ENCODE results near the gene CLDN4. TPM values are rescaled to one million over a fixed set of nuclear protein-coding genes. Genes with fewer than 3 reads are reported as not detected.
"Not testable (repeated sequence)": the region's sequence is repeated elsewhere in the genome, so short reads cannot be mapped to it uniquely, and the experiment has no call there.

Gene CLDN4
- total RNA-seq, 1 experiment from 2014 or later = 0.11 TPM

- ChIA-PET CTCF (no interaction called here), POLR2A (ENCODE audit: low non-redundant PET) (no interaction called here)
- Histone ChIP-seq H3K4me1 (ENCODE audit: insufficient read depth, low read length, poor library complexity, severe bottlenecking) (no peaks in the 10 kb centered on the region), H3K27ac (ENCODE audit: low read depth, low read length, poor library complexity, severe bottlenecking) (no peak overlapping the region), H3K9me3 (ENCODE audit: low read depth, low read length, poor library complexity, severe bottlenecking) (no peaks in the 10 kb centered on the region), H3K4me3 (ENCODE audit: low read depth, low read length, poor library complexity, severe bottlenecking) (no peak overlapping the region), H3K27me3 (replicated peaks; ENCODE audit: insufficient read depth, low read depth, low read length, poor library complexity) (no peaks in the 10 kb centered on the region), H3K36me3 (ENCODE audit: insufficient read depth, low read length, poor library complexity, severe bottlenecking) (no peaks in the 10 kb centered on the region)
- DNase-seq (ENCODE audit: low spot score) = no peak
- intact Hi-C loops (cut with micrococcal nuclease; ENCODE audit: unreplicated experiment) = no loop called here
- no peak for TF ChIP-seq EZH2 (IDR thresholded peaks at IDR 0.05; ENCODE audit: borderline replicate concordance, low read depth, low read length, poor library complexity, severe bottlenecking)
- TF ChIP-seq CTCF (conservative IDR thresholded peaks at IDR 0.05; ENCODE audit: low read depth, low read length) = no peak
- BruUV-seq (replicated peaks) = no TSS peak
Measured at GRCh38 chr7:73789051-73789450, 41.7 kb upstream of the CLDN4 start.

- H3K27me3 ChIP-seq (replicated peaks; ENCODE audit: insufficient read depth, low read depth, low read length, poor library complexity); intact Hi-C loops (cut with micrococcal nuclease; ENCODE audit: unreplicated experiment); DNase-seq (ENCODE audit: low spot score); CTCF ChIA-PET; H3K4me3 ChIP-seq (ENCODE audit: low read depth, low read length, poor library complexity, severe bottlenecking); BruUV-seq (replicated peaks); POLR2A ChIA-PET (ENCODE audit: low non-redundant PET); H3K9me3 ChIP-seq (ENCODE audit: low read depth, low read length, poor library complexity, severe bottlenecking); H3K4me1 ChIP-seq (ENCODE audit: insufficient read depth, low read length, poor library complexity, severe bottlenecking); H3K36me3 ChIP-seq (ENCODE audit: insufficient read depth, low read length, poor library complexity, severe bottlenecking); H3K27ac ChIP-seq (ENCODE audit: low read depth, low read length, poor library complexity, severe bottlenecking): not testable (repeated sequence)
Measured at GRCh38 chr7:73791170-73791690, 39.6 kb upstream of the CLDN4 start.

- H3K9me3 ChIP-seq (ENCODE audit: low read depth, low read length, poor library complexity, severe bottlenecking); BruUV-seq (replicated peaks); POLR2A ChIA-PET (ENCODE audit: low non-redundant PET); H3K4me3 ChIP-seq (ENCODE audit: low read depth, low read length, poor library complexity, severe bottlenecking); H3K27ac ChIP-seq (ENCODE audit: low read depth, low read length, poor library complexity, severe bottlenecking); H3K36me3 ChIP-seq (ENCODE audit: insufficient read depth, low read length, poor library complexity, severe bottlenecking); H3K4me1 ChIP-seq (ENCODE audit: insufficient read depth, low read length, poor library complexity, severe bottlenecking); H3K27me3 ChIP-seq (replicated peaks; ENCODE audit: insufficient read depth, low read depth, low read length, poor library complexity); DNase-seq (ENCODE audit: low spot score); intact Hi-C loops (cut with micrococcal nuclease; ENCODE audit: unreplicated experiment); CTCF ChIA-PET: not testable (repeated sequence)
Measured at GRCh38 chr7:73795188-73795587, 35.6 kb upstream of the CLDN4 start.

GRCh38 chr7:73796656-73797055 is 34.1 kb upstream of the CLDN4 start:
- H3K4me1 ChIP-seq (ENCODE audit: insufficient read depth, low read length, poor library complexity, severe bottlenecking); CTCF ChIA-PET: not testable (repeated sequence)

GRCh38 chr7:73797176-73797575 is 33.6 kb upstream of the CLDN4 start:
- H3K36me3 ChIP-seq (ENCODE audit: insufficient read depth, low read length, poor library complexity, severe bottlenecking); DNase-seq (ENCODE audit: low spot score); intact Hi-C loops (cut with micrococcal nuclease; ENCODE audit: unreplicated experiment); H3K27me3 ChIP-seq (replicated peaks; ENCODE audit: insufficient read depth, low read depth, low read length, poor library complexity); H3K4me3 ChIP-seq (ENCODE audit: low read depth, low read length, poor library complexity, severe bottlenecking); CTCF ChIA-PET; H3K4me1 ChIP-seq (ENCODE audit: insufficient read depth, low read length, poor library complexity, severe bottlenecking); BruUV-seq (replicated peaks); H3K9me3 ChIP-seq (ENCODE audit: low read depth, low read length, poor library complexity, severe bottlenecking); POLR2A ChIA-PET (ENCODE audit: low non-redundant PET); H3K27ac ChIP-seq (ENCODE audit: low read depth, low read length, poor library complexity, severe bottlenecking): not testable (repeated sequence)

More at GRCh38 chr7:73796656-73797055, 34.1 kb upstream of the CLDN4 start:
- H3K27ac ChIP-seq (ENCODE audit: low read depth, low read length, poor library complexity, severe bottlenecking); BruUV-seq (replicated peaks); H3K36me3 ChIP-seq (ENCODE audit: insufficient read depth, low read length, poor library complexity, severe bottlenecking); intact Hi-C loops (cut with micrococcal nuclease; ENCODE audit: unreplicated experiment); POLR2A ChIA-PET (ENCODE audit: low non-redundant PET); H3K4me3 ChIP-seq (ENCODE audit: low read depth, low read length, poor library complexity, severe bottlenecking); DNase-seq (ENCODE audit: low spot score); H3K27me3 ChIP-seq (replicated peaks; ENCODE audit: insufficient read depth, low read depth, low read length, poor library complexity); H3K9me3 ChIP-seq (ENCODE audit: low read depth, low read length, poor library complexity, severe bottlenecking): not testable (repeated sequence)

Measured in A673 (cell line).